NOMO-1 treated with DMSO at 0.1 percent for 48 hours (cell line): Measurements from ENCODE around the gene THBD.

Source experiments
- DNase-seq: peaks from one replicate; lab custom pipeline; 2025; ENCODE audit not compliant: unreplicated experiment; lab: John Stamatoyannopoulos, UW

The THBD gene

DNA sequence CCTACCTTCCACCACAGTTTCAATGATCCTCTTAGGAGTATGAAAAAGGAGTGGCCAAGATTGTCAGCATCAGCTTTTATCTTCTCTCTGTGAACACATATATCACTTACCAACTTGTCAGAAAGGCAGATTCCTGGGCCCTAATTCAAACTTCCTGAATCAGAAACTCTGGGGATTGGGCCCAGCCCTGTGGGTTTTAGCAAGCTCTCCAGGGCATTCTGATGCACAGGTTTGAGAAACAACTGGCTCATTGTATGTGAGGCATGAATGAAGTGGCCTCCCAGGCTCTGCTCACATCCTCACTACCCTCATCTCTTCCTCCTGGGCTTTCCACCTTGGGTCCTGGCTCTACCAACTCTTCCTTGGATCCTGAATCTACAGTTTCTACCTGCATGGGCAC, 13.2 kb upstream of the THBD start:
- no peak for DNase-seq

DNA sequence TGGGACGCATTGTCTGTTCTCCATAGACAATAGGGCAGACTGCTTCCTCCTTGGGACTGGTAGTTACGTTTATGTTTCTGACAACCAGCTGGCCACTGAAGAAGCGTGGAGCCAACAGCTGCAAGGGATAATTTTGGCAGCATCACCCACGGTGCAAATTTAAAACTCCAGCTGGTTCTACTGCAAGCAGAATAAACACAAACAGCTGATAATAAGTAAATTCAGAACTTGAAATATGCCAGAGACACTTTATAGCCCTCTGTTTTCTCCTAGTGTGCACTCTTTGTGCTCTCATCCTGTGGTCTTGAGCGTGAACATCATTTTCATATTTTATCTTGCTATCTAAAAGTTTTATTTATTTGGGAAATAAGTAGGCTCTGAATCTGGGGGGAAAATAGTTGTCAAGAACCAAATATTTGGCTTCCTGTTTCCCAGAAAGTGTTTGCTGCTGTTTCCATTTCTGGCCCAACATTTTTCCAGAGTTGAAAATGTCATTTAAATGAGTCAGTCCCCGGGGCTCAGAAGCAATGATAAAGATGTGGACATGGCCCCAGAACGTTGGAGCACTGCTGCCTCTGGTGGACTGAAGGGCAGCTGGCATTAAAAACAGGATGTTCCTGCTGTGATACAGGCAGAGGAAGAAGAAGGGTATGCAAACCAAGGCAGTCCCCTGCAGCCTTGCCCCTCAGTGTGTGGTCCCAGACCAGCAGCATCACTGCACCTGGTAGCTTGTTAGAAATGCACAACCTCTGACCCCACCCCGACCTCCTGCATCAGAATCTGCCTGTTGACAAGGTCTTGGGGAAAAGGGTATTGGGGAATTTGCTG, 12.5 kb upstream of the THBD start:
- peak; percentile 16 for DNase-seq

DNA sequence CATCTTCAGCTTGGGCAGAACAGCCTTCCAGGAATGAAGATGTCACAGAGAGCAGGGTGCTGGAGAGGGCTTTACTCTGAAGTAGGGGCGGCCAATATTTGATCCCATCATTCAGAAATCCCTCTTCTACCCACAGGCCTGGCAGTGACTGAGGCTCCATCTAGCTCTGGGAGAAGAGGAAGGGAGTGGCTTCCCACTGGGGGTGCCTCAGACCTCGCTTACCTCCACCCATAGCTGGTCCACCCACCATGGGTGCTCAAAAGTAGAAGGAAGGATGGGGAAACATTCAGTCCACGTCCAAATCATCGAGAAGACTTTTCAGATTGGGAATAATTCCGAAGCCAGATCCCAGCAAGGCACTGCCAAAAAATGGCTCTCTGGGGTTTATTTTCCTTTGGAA, 11.8 kb upstream of the THBD start:
- no peak for DNase-seq

DNA sequence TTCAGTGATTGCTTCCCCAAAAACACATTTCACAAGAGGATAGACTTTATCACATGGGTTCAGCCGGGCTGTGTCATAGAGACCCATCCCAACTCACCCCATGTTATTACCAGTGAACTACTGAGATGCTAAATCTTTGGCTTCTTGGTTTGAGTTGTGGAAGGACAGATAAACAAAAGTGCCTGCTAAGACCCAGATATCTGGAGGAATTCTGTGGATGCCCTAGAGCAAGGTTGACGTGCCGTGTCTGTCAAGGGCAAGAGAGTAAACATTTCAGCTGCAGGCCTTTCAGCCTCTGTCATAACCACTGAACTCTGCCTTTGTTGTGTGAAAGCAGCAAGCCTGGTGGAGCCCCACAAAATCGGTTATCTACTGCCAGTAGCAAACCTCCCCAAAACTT, 11.2 kb upstream of the THBD start:
- DNase-seq = no peak

DNA sequence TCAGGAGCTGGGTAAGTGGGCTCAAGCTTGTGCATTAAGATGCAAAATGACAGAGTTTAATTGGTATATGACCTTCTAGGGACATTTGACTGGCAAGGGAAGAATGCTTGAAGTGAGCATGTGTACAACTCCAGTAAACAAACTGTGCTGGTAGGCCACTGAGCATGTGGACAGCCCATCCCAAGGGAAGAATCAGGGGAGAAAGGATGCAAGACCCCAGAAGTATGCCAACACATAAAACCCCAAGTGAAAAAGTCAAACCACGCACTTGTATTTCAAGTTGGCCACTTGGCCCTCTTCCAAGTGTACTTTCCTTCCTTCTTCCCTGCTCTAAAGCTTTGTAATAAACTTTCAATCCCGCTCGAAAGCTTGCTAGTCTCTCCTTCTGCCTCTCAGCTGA, 10.4 kb upstream of the THBD start:
- no peak for DNase-seq

DNA sequence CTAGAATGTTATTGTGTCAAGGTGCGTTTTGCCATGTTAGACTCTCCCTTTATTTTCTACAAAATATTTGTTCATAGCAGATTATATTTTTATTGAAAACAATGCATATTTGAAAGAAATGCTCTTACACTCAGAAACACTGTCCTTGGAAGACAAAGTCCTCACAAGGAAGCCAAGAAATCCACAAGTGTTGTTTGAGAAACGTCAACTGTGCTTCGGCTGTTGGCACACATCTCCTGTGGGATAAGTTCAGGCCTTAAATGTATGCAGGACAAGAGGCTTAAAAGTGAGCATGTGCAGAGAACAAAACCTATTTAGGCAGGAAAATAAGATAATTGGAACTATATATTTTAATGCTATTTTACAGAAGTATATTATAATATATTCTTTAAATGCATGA, 9.5 kb upstream of the THBD start:
- DNase-seq = no peak

DNA sequence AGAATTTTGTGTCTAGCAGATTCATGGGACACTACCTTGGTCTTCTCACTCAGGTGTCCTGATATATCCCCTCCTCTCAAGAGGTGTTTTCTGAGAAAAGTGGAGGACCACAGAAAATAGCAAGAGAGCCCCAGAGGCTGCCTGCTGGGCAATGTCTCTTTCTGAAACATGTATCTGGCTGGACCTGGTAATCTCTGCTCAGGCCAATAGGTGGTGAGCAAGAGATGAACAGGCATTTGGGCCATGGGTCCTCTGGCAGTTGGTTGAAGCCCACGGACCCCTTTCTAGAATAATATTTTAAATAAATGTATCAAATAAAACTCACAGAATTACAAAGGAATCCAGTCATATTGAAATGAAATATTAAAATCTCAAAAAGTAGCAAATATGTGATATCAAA, 8.8 kb upstream of the THBD start:
- no peak for DNase-seq

DNA sequence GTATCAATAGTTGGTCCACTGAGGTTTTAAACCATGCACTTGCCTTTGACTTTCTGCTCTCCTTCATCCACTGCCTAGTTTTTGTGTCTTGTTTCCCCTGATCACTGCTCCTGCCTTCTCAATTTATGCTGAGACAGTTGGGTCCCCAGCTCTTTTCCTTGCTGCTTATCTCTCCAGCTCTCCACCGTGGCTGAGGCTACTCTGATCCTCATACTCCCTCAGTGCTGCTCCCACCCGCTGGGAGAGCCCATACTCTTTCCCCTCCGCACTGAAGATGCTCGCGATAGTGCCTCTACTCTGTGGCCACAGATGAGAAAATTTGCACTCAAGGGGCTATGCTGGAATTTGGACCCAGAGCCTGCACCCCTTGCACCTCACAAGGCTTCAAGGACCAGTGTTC, 3.4 kb upstream of the THBD start:
- no peak for DNase-seq

DNA sequence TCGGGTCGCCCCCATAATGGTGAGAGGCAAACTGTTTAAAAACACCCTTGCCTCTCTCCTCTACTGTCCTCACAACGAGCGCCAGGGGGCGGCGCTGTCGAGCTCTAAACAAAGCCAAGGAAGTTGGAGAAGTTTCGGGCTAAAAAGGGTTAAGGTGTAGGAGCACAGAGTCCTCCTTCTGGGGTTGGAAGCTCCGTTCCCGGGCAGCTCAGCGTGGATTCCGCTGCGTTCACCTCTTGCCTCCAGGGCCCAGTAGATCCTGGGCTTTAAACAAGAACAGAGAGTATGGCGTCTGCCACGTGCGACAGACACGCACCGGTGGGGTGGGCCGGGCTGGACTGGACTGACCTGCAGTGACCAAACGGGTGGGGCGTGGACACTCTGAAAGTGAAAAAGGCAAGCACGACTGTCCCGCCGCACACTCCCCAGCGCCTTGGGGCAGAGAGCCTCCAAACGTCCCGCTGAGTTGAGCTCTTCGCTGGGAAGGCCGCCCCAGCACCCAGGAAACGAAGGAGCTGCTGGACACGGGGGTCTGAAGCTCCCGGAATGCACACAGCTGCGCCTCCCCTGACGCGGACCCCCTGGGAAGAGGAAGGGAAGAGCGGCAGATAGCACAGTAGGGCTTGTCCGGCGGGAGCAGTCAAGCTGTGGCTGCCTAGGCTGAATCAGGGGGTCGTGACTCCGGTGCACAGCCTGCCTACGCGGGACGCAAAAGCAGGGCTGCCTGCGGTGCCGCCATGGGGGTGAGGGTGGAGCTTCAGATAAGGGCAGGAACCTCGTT, 1.6 kb upstream of the THBD start:
- DNase-seq = peak; percentile 93

DNA sequence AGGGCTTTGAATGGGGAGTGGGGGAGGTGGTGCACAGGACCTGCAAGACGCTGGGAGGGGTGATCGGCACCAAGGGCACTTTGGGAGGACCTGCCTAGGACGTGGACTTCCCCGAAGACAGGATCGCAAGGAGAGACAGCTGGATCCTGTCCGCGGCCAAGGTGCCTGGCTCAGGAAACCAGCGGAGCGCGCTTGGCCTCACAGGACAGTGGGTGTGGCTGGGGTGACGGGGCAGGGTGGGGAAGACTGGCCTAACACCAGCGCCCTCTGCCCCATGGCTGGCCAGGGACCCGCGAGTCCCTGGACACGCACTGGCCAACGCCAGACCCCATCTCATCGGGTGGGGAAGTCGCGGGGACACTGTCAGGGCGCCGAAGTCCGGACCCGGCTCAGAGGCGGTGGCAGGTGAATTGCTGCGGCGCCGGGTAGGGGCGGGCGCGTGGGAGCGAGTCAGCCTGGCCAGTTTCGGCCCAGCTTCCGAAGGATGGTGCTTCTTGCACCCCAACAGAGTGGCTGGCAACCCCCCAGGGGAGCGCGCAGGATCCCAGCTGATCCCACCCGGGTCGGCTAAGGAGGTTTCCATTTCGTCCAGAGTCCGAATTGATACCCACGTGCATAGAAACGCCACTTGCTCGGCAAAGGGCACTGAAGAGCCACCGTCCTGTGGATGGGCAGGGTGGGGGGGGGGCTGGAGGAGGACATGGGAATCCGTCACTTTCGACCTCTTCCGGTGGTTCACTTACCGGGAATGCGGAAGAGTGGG, 785 bp upstream of the THBD start:
- no peak for DNase-seq

DNA sequence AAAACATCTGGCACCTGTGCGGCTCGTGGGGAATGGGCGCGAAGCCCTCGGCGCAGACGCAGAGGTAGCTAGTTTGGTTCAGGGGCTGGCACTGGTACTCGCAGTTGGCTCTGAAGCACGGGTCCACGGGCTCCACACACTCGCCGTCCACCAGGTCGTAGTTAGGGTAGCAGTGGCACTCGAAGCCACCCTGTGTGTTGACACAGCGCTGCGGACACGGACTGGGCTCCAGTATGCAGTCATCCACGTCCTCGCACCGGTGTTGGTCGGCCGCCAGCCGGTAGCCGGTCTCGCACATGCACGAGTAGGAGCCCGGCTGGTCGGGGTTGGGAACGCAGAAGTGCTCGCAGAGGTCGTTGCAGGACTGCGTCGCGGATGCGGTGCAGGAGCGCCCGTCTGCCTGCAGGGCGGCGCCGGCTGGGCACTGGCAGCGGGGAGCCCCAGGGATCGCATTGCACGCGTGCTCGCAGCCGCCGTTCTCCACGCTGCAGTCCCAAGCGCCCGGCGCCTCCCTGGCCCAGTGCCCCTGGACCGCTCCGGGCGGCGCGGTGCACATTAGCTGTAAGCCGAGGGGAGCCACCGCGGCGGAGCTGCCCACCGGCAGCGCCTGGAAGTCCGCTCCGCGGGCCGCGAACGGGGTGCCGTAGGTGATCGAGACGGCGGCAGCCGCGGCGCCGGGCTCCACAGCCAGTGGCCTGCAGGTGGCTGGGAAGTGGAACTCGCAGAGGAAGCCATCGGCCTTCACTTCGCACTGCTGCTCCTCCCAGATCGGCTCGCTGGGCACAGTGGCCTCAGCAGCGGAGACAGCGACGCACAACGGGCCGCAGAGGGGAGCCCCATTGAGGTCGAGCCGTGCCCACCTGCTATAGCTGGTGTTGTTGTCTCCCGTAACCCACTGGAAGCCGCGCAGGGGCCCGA, 930 bp downstream of the THBD start:
- peak; percentile 77 for DNase-seq

DNA sequence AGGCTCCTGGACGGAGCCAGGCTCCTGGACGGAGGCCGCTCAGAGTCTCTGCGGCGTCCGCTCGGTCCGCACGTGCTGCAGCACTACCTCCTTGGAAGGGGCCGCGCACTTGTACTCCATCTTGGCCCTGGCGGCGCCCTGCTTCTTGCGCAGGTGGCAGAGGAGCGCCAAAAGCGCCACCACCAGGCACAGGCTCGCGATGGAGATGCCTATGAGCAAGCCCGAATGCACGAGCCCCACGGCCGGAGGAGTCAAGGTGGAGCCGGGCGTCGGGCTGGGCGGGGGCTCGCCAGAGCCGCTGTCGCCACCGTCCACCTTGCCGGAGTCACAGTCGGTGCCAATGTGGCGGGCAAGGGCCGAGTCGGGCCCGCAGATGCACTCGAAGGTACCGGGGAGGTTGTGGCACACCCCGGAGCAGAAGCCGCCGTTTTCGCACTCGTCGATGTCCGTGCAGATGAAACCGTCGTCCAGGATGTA, 1.7 kb downstream of the THBD start:
- DNase-seq = peak; percentile 18

DNA sequence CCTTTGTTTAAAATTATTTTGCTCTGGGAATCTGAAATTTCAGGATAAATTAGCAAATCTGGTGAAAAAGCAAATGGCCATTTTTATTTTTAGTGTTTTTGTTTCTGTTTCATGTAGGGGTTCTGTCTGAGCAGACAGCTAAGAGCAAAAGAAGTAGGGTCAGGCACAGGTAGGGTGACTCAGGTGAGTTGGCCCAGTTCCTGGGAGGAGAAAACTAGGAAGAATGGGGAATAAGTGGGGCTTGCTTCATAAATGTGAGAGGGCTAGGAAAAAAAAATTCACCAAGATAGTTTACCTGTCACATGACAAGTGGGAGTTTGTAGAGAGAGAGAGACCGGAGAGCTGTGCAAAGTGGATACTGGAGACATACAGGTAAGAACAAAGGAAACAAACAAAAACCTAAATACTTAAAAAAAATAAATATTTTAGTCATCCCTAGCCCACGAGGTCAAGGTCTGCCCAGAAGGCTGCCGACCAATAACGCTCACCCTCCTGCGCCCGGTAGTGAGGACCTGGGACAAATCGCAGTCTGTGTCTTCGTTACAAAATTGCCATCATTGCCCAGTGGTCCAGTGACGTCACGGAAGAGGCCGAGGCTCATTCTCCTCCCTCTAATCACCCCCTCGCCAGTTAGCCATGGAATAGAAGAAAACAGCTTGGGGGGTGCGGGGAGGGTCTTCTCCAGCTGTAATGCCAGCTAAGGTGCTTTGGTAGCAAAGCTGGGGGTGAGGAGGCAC, 2.3 kb downstream of the THBD start:
- no peak for DNase-seq

DNA sequence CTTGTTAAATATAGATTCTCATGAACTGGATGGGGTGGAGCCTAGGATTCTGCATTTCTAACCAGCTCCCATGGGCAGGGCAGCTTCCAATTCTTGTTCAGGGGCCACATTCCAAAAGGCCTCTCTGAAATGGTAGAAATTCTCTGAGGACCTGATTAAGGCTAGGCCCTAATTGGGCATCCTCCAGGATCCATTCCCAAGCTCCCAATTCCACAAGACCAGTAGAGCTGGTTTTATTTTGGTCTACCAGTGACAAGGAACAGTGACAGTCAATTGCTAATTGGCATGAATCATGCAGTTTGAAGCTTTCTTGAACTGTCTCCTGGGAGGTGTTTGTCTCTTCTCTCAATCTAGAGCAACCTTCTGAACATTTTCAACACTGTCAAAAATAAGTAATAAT, 3.0 kb downstream of the THBD start:
- DNase-seq = peak; percentile 9

DNA sequence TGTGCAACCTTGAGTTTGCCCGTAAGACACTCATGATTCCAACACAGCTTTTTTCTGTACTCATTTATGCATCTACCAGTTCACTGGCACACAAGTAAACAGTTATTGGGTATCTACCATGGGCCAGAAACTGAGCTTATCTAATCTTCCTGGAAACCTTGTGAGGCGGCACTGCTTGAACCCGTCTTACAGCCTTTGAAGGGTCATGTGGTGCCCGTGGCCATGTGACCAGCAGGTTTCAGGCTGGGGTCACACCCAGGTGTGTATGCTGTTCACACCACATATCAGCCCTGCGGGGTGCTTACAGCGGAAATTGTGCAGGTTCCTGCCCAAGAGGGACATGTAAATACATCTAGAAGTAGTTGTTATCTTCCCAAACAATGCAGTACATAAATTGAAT, 6.1 kb downstream of the THBD start:
- DNase-seq = no peak

DNA sequence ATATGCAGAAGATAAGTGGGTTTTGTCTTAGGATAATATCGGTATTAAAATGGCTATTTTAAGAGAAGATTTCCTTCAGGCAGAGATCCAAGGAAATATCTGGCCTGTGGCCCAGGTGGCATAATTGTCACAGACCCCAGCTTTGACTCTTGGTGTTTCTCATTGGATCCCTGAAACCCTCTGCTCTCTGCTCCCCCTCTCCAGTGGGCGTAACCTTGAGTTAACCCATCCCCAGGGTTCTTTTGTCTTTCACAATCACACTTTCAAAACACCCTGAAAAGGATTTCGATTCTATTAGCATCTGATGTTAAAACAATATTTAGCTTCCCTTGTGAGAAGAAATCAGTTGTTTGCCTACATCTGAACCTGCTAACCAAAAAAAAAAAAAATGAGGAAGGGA, 7.2 kb downstream of the THBD start:
- DNase-seq = no peak

DNA sequence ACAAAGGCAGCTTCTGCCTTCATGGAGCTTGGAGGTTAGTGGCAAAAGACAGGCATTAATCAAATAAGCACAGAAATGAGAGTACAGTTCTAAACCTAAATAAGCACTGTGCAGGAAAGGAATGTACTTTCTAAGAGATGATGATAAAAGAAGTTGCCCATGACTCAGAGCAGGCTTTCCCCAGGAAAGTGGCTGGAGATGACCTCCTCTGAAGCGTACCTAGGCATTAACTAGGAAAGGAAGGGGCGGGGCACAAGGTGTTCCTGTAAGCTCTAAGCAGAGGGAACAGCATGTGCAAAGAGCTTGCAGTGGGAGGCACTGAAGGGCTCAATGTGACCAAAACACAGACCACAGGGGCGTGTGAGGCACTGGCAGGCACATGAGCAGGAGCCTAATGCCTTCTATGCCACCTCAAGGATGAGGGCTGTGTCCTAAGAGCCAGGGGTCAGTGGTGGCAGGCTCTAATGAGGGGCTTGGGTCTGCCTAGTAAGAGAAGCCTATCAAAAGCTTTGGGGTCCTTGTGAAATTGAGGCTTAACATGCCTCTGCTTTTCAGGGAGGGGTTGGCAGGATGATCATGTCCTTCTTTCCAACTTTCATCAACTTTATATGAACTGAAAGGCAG, 9.5 kb downstream of the THBD start:
- no peak for DNase-seq

DNA sequence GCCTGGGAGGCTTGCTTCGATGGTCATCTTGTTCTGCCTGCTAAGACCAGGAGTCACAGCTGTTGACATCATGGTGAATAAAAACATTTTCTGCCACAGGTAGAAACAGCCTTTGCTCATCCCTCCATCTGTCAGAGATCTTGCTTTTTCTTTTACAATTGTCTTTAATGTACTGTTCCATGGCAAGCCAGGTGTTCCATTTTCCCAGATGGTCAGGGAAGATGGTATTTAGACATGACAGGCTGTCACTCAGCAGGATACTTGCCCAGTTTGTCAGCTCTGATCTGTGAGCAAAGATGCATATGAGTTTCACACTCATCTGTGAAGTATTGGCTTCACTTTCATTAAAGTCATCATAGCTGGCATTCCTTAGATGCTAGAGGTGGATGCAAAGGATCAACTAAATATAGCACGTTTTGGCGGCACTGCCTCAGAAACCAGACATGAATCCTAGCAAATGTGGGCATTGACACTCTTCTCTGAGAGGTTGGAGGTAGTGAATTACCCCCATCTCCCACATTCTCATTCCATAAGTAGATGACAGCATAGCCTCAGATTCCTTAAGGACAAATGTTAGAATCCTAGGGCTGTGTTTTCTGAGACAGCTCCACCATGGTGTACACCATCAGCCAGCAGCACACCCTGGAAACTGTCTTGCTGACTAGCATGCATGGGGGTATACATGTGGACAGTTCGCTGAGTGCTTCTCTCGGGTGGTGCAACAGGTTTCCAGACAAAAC, 10.2 kb downstream of the THBD start:
- no peak for DNase-seq

DNA sequence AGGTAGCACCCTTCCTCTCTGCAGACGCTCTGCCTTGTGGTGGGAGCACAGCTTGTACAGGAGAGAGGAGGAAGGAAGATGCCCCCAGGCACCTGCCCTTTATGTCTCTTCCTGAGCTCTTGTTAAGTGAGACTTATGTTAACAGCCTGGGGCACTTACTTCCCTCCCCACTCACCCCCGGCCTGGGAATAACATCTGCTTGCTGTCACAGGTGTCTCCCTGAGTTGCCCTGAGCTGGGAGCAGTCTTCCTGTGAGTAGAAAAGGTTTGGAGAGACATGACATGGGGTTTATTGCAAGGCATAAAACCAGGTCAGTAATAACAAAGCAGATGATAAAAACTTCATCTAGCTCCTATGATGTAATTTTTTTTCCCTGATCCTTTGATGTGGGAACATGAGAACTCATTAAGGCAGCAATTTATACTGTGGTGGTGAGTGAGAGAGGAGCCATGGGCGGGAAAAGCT, 12.4 kb downstream of the THBD start:
- DNase-seq = no peak
